ENCODE data around the gene RASA1. TPM values are rescaled to one million over a fixed set of nuclear protein-coding genes. Genes with fewer than 3 reads are reported as not detected.

RASA1 gene
- total RNA-seq, 1 donor from 2014 or later: 55.1 TPM

DNA sequence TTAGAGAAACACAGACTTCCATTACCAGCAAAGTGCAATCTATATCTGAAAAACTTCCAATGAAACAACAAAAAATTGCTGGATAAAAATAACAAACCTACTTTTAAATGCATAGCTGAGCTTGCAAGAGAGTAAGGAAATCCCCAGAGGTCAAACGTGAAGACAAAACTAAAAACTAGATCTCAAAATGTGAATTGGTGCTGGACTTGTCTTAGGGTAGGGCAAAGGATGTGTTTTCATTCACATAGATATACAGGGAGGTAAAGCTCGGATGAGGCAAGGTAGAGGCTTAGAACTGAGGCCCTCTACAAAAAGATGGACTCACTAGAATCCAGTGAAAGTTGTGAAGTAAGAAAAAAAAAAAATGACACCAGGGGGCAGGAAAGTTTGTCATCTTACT, 13.6 kb upstream of the RASA1 start:
- TF ChIP-seq, protein P1, sequence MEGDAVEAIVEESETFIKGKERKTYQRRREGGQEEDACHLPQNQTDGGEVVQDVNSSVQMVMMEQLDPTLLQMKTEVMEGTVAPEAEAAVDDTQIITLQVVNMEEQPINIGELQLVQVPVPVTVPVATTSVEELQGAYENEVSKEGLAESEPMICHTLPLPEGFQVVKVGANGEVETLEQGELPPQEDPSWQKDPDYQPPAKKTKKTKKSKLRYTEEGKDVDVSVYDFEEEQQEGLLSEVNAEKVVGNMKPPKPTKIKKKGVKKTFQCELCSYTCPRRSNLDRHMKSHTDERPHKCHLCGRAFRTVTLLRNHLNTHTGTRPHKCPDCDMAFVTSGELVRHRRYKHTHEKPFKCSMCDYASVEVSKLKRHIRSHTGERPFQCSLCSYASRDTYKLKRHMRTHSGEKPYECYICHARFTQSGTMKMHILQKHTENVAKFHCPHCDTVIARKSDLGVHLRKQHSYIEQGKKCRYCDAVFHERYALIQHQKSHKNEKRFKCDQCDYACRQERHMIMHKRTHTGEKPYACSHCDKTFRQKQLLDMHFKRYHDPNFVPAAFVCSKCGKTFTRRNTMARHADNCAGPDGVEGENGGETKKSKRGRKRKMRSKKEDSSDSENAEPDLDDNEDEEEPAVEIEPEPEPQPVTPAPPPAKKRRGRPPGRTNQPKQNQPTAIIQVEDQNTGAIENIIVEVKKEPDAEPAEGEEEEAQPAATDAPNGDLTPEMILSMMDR (IDR thresholded peaks at IDR 0.05; ENCODE audit: partially characterized antibody, unreplicated experiment): no peak
- DNase-seq: no peak
- H3K27me3 Mint-ChIP-seq (ENCODE audit: unreplicated experiment): peaks cover 1% of the 10 kb centered on the region

DNA sequence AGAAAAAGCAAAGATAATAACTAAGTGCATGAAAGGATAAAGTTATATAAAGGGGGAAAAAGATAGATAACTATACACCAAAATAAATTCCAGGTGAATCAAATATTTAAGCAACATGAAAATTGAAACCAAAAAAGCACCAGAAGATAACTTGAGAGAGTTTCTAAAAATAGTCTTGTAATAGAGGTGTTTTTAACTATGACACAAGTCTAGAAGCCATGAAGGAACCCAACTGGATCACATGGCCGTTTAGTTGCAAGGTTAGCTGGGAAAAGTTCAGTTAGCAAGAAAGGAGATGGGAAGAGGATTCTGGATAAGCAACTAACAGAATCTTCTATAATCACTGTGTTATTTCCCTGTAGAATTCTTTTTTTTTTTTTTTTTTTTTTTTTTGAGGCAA, 9.2 kb upstream of the RASA1 start:
- TF ChIP-seq, protein P1 (IDR thresholded peaks at IDR 0.05; ENCODE audit: partially characterized antibody, unreplicated experiment): no peak
- H3K4me3 Mint-ChIP-seq (ENCODE audit: unreplicated experiment): no peak overlapping the region
- H3K27ac Mint-ChIP-seq (ENCODE audit: unreplicated experiment): no peak overlapping the region
- no peaks in the 10 kb centered on the region for H3K9me3 Mint-ChIP-seq (ENCODE audit: unreplicated experiment)
- no peaks in the 10 kb centered on the region for H3K27me3 Mint-ChIP-seq (ENCODE audit: unreplicated experiment)
- no peaks in the 10 kb centered on the region for H3K36me3 Mint-ChIP-seq (ENCODE audit: unreplicated experiment)
- H3K4me1 Mint-ChIP-seq (ENCODE audit: low read depth, unreplicated experiment): no peaks in the 10 kb centered on the region
- DNase-seq: no peak

More for the DNA sequence above, 13.6 kb upstream of the RASA1 start:
- Mint-ChIP-seq H3K9me3 (ENCODE audit: unreplicated experiment) (peaks cover 2% of the 10 kb centered on the region), H3K4me3 (ENCODE audit: unreplicated experiment) (no peak overlapping the region), H3K36me3 (ENCODE audit: unreplicated experiment) (peaks cover 5% of the 10 kb centered on the region), H3K27ac (ENCODE audit: unreplicated experiment) (no peak overlapping the region), H3K4me1 (ENCODE audit: low read depth, unreplicated experiment) (no peaks in the 10 kb centered on the region)

DNA sequence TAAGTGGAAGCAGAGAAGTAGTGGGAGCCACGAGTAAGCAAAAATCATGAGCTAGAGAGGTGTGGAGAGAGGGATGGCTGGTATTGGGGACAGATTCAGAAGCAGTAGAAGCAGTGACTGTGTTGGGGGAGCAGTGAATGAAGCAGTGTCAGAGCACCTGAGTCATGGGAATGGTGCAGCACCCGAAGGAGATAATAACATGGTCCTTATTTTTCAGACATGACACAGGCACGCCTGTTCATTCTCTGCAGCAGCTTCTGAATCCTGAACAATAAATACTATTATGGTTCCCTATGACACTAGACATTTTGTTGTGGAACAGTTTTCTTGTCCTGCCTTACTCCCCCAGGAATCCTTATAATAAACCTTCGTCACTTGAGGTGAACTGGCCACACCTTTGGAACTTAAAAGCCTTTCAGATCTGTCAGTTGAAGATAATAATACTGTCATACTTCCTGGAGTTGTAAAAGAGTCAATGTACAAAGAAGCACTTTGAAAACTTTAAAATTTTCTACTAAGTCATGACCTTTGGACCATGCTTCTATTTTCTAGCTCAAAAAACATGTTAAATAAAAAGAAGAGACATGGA, 7.0 kb upstream of the RASA1 start:
- Mint-ChIP-seq H3K4me3 (ENCODE audit: unreplicated experiment) (no peak overlapping the region), H3K4me1 (ENCODE audit: low read depth, unreplicated experiment) (no peaks in the 10 kb centered on the region), H3K36me3 (ENCODE audit: unreplicated experiment) (no peaks in the 10 kb centered on the region), H3K27me3 (ENCODE audit: unreplicated experiment) (no peaks in the 10 kb centered on the region), H3K9me3 (ENCODE audit: unreplicated experiment) (no peaks in the 10 kb centered on the region), H3K27ac (ENCODE audit: unreplicated experiment) (no peak overlapping the region)
- DNase-seq: no peak
- TF ChIP-seq, protein P1 (IDR thresholded peaks at IDR 0.05; ENCODE audit: partially characterized antibody, unreplicated experiment): no peak

DNA sequence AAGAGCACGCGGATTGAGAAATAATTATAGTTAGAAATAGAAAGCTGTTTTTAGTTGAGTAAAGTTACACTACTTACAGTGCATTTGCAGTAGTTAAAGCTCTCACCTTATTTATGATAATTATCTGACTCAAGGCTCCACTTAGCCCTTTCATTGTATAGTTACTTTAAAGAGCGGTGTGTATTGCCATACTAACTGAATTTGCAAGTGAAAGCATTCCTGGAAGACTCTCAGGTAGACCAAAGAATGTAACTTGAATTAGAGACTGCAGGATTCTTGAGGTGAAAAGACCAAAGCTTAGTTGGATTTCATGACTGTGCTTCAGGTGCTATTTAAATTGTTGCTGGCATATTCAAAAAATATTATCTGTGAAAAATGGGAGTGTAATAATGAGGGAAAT, 4.2 kb upstream of the RASA1 start:
- TF ChIP-seq, protein P1 (IDR thresholded peaks at IDR 0.05; ENCODE audit: partially characterized antibody, unreplicated experiment): no peak
- DNase-seq: no peak
- Mint-ChIP-seq H3K9me3 (ENCODE audit: unreplicated experiment) (peaks cover 2% of the 10 kb centered on the region), H3K36me3 (ENCODE audit: unreplicated experiment) (no peaks in the 10 kb centered on the region), H3K27me3 (ENCODE audit: unreplicated experiment) (no peaks in the 10 kb centered on the region), H3K4me3 (ENCODE audit: unreplicated experiment) (no peak overlapping the region), H3K4me1 (ENCODE audit: low read depth, unreplicated experiment) (peaks cover 3% of the 10 kb centered on the region), H3K27ac (ENCODE audit: unreplicated experiment) (no peak overlapping the region)

DNA sequence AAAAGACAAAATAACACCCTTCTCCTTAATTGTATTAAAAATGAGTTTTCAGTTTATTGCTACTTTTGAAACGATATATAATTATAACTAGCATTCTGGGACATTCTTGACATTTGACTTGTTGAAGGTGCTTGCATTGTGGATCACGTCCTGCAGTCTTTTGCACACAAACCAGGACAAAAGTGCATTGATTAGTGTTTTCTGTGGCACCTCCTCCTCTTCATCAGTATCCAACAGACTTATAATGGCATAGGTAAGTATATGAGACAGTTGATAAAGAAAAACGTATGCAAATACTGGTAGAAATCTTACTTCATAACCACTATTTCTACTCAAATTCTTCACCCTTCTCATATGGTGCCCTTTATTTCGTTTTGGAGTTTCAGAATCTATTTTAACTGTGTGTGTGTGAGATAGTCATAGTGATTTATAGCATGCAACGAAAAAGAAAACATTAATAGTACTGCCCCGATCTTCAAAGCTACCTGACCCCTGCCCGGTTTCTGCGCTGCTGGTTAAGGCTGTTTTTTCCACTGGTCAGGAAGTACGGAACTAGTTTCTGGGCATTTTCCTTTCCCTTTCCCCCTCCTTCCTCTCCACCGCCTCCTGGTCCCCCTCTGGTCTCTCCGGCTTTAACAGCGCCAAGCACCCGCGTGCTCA, 639 bp upstream of the RASA1 start:
- no peak for DNase-seq
- Mint-ChIP-seq H3K4me3 (ENCODE audit: unreplicated experiment) (peak overlapping the region; percentile 91), H3K36me3 (ENCODE audit: unreplicated experiment) (no peaks in the 10 kb centered on the region), H3K27me3 (ENCODE audit: unreplicated experiment) (no peaks in the 10 kb centered on the region), H3K27ac (ENCODE audit: unreplicated experiment) (peak overlapping the region; percentile 89), H3K9me3 (ENCODE audit: unreplicated experiment) (peaks cover 7% of the 10 kb centered on the region), H3K4me1 (ENCODE audit: low read depth, unreplicated experiment) (peaks cover 12% of the 10 kb centered on the region)
- TF ChIP-seq, protein P1 (IDR thresholded peaks at IDR 0.05; ENCODE audit: partially characterized antibody, unreplicated experiment): no peak

Measured in glutamatergic neuron (in vitro differentiated cells).